Thyroid gland (tissue), 4 donors: ENCODE measurements around the gene NLK.
"Not testable (repeated sequence)": the region's sequence is repeated elsewhere in the genome, so short reads cannot be mapped to it uniquely, and the experiment has no call there.

ENCODE experiments used
- CTCF ChIP-seq, 6 experiments: fragments of 200-600 bp in 3 of 6; fragments of 450-650 bp in 3 of 6; sonication (generic) in 3 of 6; IDR thresholded peaks; one replicate each; pipeline ENCODE4 v1.5.1; 2016 to 2019; ENCODE audit warnings: antibody characterized with exemption in 6 of 6, mild to moderate bottlenecking in 2 of 6, inconsistent platforms in 1 of 6, moderate library complexity in 1 of 6
- POLR2A ChIP-seq, 2 donors: fragments of 450-650 bp; IDR thresholded peaks; one replicate each; pipeline ENCODE4 v1.6.1; 2017; ENCODE audit warnings: antibody characterized with exemption in 2 of 2, mild to moderate bottlenecking in 2 of 2, moderate library complexity in 1 of 2

GRCh38 chr17:28155405-28155804, 112.9 kb downstream of the NLK start:
- TF ChIP-seq POLR2A, CTCF (IDR thresholded peaks at IDR 0.05): not testable (repeated sequence)
